Measurements from ENCODE around the gene CDHR1. TPM values are rescaled to one million over a fixed set of nuclear protein-coding genes. Genes with fewer than 3 reads are reported as not detected.

CDHR1 gene
- total RNA-seq, 4 donors from 2014 or later: under 0.01 to 0.17 (median 0.06) TPM; not detected in 1

DNA sequence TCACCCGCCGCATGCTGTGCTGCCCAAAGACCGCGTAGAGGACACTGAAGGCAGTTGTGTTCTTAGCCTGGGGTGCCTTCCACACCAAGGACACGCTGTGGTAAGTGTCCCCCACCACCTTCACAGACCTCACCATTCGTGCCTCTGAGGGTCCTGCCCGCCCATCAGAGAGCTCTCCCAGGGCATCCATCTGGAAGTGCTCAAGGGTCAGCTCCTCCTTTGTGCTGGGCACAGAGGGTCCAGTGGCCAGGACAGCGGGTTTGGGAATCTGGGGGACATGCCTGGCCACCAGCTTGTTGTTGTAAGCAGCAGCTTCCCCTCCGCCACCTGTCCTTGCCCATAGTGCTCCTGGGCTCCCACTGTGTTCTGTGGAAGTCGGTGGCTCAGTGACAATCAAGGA, 38.0 kb downstream of the CDHR1 start:
- H3K36me3 ChIP-seq: no peaks in the 10 kb centered on the region
- H3K4me3 ChIP-seq: no peak overlapping the region
- H3K27ac ChIP-seq (replicated peaks in 1 of 4): no peak overlapping the region
- H3K9me3 ChIP-seq: no peaks in the 10 kb centered on the region
- no peaks in the 10 kb centered on the region for H3K4me1 ChIP-seq
- TF ChIP-seq EP300 (IDR thresholded peaks at IDR 0.05) (no peak), POLR2A (IDR thresholded peaks at IDR 0.05; ENCODE audit: low read depth) (no peak), POLR2AphosphoS5 (IDR thresholded peaks at IDR 0.05) (no peak)
- TF ChIP-seq, protein P1, sequence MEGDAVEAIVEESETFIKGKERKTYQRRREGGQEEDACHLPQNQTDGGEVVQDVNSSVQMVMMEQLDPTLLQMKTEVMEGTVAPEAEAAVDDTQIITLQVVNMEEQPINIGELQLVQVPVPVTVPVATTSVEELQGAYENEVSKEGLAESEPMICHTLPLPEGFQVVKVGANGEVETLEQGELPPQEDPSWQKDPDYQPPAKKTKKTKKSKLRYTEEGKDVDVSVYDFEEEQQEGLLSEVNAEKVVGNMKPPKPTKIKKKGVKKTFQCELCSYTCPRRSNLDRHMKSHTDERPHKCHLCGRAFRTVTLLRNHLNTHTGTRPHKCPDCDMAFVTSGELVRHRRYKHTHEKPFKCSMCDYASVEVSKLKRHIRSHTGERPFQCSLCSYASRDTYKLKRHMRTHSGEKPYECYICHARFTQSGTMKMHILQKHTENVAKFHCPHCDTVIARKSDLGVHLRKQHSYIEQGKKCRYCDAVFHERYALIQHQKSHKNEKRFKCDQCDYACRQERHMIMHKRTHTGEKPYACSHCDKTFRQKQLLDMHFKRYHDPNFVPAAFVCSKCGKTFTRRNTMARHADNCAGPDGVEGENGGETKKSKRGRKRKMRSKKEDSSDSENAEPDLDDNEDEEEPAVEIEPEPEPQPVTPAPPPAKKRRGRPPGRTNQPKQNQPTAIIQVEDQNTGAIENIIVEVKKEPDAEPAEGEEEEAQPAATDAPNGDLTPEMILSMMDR (IDR thresholded peaks at IDR 0.05): no peak
- DNase-seq (ENCODE audit: extremely low spot score): no peak
- intact Hi-C loops (cut with DNase I): no loop called here
- 87% methylated on average over 7 of the region's 10 CpGs for WGBS
- peaks cover 0 to 35% (median 0%) of the 10 kb centered on the region in 4 donors for H3K27me3 ChIP-seq

DNA sequence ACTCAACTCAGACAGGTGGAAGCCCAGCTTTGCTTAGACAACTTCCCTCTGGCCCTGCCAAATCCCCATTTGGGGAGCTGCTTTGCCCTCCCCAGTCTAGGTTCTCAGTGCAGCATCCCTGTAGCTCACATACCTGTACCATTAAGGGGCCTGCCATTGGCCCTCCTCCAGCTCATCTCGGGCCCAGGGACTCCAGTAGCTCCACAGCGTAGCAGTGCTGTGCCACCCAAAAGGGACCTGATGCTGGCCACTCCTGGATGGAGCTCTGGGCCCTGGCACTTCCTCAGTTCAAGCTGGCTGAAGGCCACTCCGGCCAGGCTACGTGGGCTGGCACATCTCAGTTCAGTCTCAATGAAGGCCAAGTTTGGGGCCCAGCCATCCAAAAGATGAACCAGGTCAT, 39.6 kb downstream of the CDHR1 start:
- no peak overlapping the region for H3K27ac ChIP-seq (replicated peaks in 1 of 4)
- no peaks in the 10 kb centered on the region for H3K9me3 ChIP-seq
- H3K4me1 ChIP-seq: no peaks in the 10 kb centered on the region
- H3K36me3 ChIP-seq: no peaks in the 10 kb centered on the region
- DNase-seq (ENCODE audit: extremely low spot score): no peak
- WGBS: 95% methylated on average over 4 of the region's 4 CpGs
- no peak overlapping the region for H3K4me3 ChIP-seq
- intact Hi-C loops (cut with DNase I): no loop called here
- no peak for TF ChIP-seq POLR2AphosphoS5 (IDR thresholded peaks at IDR 0.05)
- no peak for TF ChIP-seq EP300 (IDR thresholded peaks at IDR 0.05)
- TF ChIP-seq, protein P1 (IDR thresholded peaks at IDR 0.05): no peak
- no peak for TF ChIP-seq POLR2A (IDR thresholded peaks at IDR 0.05; ENCODE audit: low read depth)
- peaks cover 0 to 46% (median 0%) of the 10 kb centered on the region in 4 donors for H3K27me3 ChIP-seq

DNA sequence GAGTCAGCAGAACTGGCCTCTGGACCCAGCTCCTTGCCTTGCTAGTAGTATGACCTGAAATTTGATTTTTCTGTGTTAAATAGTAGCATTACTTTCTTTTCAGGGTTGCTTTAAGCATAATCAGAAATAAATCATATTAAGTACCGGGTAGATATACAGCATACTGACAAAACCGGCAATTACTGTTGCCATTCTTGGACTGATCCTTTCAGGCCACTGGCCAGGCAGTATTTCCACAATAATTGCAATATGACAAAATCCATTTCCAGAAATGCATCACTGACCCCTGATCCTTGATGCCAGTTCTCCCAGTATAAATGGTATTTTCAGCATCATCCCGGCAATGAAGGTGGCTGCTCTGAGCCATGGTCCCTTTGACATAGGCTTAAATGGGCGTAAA, 40.1 kb downstream of the CDHR1 start:
- H3K27me3 ChIP-seq: peaks cover 0 to 46% (median 0%) of the 10 kb centered on the region in 4 donors
- H3K27ac ChIP-seq (replicated peaks in 1 of 4): no peak overlapping the region
- no peak for DNase-seq (ENCODE audit: extremely low spot score)
- H3K4me1 ChIP-seq: no peaks in the 10 kb centered on the region
- intact Hi-C loops (cut with DNase I): no loop called here
- no peaks in the 10 kb centered on the region for H3K36me3 ChIP-seq
- TF ChIP-seq POLR2AphosphoS5 (IDR thresholded peaks at IDR 0.05) (no peak), EP300 (IDR thresholded peaks at IDR 0.05) (no peak), POLR2A (IDR thresholded peaks at IDR 0.05; ENCODE audit: low read depth) (no peak)
- TF ChIP-seq, protein P1 (IDR thresholded peaks at IDR 0.05): no peak
- H3K9me3 ChIP-seq: no peaks in the 10 kb centered on the region
- no peak overlapping the region for H3K4me3 ChIP-seq
- 92% methylated on average over 4 of the region's 4 CpGs for WGBS

GRCh38 chr10:84235096-84235495, 40.8 kb downstream of the CDHR1 start:
- H3K27me3 ChIP-seq: peaks cover 0 to 46% (median 0%) of the 10 kb centered on the region in 4 donors
- intact Hi-C loops (cut with DNase I): no loop called here
- no peak overlapping the region for H3K27ac ChIP-seq (replicated peaks in 1 of 4)
- H3K4me1 ChIP-seq: no peaks in the 10 kb centered on the region
- no peaks in the 10 kb centered on the region for H3K36me3 ChIP-seq
- no peak overlapping the region for H3K4me3 ChIP-seq
- 88% methylated on average over 4 of the region's 4 CpGs for WGBS
- TF ChIP-seq POLR2AphosphoS5 (IDR thresholded peaks at IDR 0.05) (no peak), EP300 (IDR thresholded peaks at IDR 0.05) (no peak), POLR2A (IDR thresholded peaks at IDR 0.05; ENCODE audit: low read depth) (no peak)
- TF ChIP-seq, protein P1 (IDR thresholded peaks at IDR 0.05): no peak
- no peaks in the 10 kb centered on the region for H3K9me3 ChIP-seq
- DNase-seq (ENCODE audit: extremely low spot score): no peak

GRCh38 chr10:84236807-84237198, 42.5 kb downstream of the CDHR1 start:
- no peak overlapping the region for H3K4me3 ChIP-seq
- intact Hi-C loops (cut with DNase I): no loop called here
- H3K36me3 ChIP-seq: no peaks in the 10 kb centered on the region
- no peak overlapping the region for H3K27ac ChIP-seq (replicated peaks in 1 of 4)
- H3K4me1 ChIP-seq: no peaks in the 10 kb centered on the region
- WGBS: 90% methylated on average over 6 of the region's 6 CpGs
- DNase-seq (ENCODE audit: extremely low spot score): no peak
- H3K9me3 ChIP-seq: no peaks in the 10 kb centered on the region
- peaks cover 0 to 46% (median 0%) of the 10 kb centered on the region in 4 donors for H3K27me3 ChIP-seq
- TF ChIP-seq EP300 (IDR thresholded peaks at IDR 0.05): no peak
- no peak for TF ChIP-seq POLR2AphosphoS5 (IDR thresholded peaks at IDR 0.05)

Data from esophagus muscularis mucosa (tissue), 4 donors.